HUES6 (cell line): ENCODE results near the gene LCAT.
"Not testable (repeated sequence)": the region's sequence is repeated elsewhere in the genome, so short reads cannot be mapped to it uniquely, and the experiment has no call there.

ENCODE experiments used
- H3K27ac ChIP-seq: 2 replicates; pipeline ENCODE4 v1.7.0; 2013; ENCODE audit warnings: low read depth, mild to moderate bottlenecking, low read length, inconsistent platforms
- H3K27me3 ChIP-seq: 2 replicates; pipeline ENCODE4 v1.6.1; 2013; ENCODE audit warnings: low read length; ENCODE audit not compliant: control insufficient read depth, insufficient read depth
- H3K36me3 ChIP-seq: 2 replicates; pipeline ENCODE4 v1.6.1; 2013; ENCODE audit warnings: low read length; ENCODE audit not compliant: control insufficient read depth, insufficient read depth
- H3K4me1 ChIP-seq: 2 replicates; pipeline ENCODE4 v1.6.1; 2013; ENCODE audit warnings: low read length; ENCODE audit not compliant: control insufficient read depth, insufficient read depth
- H3K4me3 ChIP-seq: 2 replicates; pipeline ENCODE4 v1.5.1; 2013; ENCODE audit warnings: low read depth, low read length
- H3K9ac ChIP-seq: one replicate; pipeline ENCODE4 v1.6.1; 2013; ENCODE audit warnings: mild to moderate bottlenecking, low read length
- H3K9me3 ChIP-seq: 2 replicates; pipeline ENCODE4 v1.6.1; 2013; ENCODE audit warnings: low read depth, low read length; ENCODE audit not compliant: control insufficient read depth, insufficient read depth

Gene LCAT

DNA sequence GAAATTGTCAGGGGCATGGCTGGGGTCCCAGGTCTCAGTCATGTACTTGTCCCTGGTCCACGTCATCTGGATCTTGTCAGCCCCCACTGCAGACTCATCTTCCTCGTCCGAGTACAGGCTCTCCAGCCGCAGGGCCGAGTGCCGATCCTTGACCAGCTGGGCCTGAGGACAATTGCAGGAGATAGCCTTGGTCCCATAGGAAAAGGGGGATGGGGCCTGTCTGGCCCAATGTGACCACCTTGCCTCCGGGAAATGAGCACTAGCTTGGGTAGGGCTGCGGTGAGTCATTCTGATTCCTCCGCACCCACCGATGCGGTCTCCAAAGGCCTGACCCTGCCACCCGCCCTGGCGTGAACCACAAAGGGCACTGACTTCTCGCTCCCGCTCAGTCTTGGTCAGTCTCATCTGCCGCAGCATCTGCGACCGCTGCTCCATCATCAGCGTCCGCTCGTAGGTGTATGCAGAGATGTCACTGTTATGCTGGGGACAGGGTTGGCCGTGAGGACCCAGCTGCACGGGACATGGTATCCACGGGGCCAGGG, 1.5 kb upstream of the LCAT start:
- Histone ChIP-seq H3K4me3 (no peak overlapping the region), H3K9me3 (no peaks in the 10 kb centered on the region), H3K36me3 (peaks cover 88% of the 10 kb centered on the region), H3K9ac (no peak overlapping the region), H3K4me1 (no peaks in the 10 kb centered on the region), H3K27ac (no peak overlapping the region), H3K27me3 (no peaks in the 10 kb centered on the region)

- H3K4me1 ChIP-seq, result no peaks in the 10 kb centered on the region
- no peak overlapping the region for H3K27ac ChIP-seq
- H3K36me3 ChIP-seq, result peaks cover 88% of the 10 kb centered on the region
- no peaks in the 10 kb centered on the region for H3K27me3 ChIP-seq
- no peak overlapping the region for H3K9ac ChIP-seq
- H3K4me3 ChIP-seq, result no peak overlapping the region
- no peaks in the 10 kb centered on the region for H3K9me3 ChIP-seq
Observed at GRCh38 chr16:67944690-67945391, 921 bp upstream of the LCAT start.

DNA sequence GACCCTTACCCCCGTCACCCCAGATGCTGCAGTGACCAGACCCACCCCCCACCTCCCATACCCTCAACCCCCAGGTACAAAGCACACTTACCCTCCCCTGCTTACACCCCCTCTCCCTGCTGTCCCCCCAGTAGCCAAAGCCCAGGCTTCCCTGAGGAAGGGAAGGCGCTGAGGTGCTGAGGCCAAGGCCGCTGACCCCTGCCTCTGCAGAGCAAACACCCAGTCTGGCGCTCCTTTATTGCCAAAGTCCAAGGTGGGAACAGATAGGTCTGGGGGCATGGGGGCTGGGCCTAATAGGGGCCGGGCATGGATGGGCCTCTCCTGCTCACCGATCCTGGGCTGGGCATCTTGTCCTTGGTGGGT, 683 bp downstream of the LCAT start:
- no peak overlapping the region for H3K4me3 ChIP-seq
- no peaks in the 10 kb centered on the region for H3K9me3 ChIP-seq
- H3K4me1 ChIP-seq, result no peaks in the 10 kb centered on the region
- no peak overlapping the region for H3K9ac ChIP-seq
- no peak overlapping the region for H3K27ac ChIP-seq
- no peaks in the 10 kb centered on the region for H3K27me3 ChIP-seq
- peaks cover 77% of the 10 kb centered on the region for H3K36me3 ChIP-seq

DNA sequence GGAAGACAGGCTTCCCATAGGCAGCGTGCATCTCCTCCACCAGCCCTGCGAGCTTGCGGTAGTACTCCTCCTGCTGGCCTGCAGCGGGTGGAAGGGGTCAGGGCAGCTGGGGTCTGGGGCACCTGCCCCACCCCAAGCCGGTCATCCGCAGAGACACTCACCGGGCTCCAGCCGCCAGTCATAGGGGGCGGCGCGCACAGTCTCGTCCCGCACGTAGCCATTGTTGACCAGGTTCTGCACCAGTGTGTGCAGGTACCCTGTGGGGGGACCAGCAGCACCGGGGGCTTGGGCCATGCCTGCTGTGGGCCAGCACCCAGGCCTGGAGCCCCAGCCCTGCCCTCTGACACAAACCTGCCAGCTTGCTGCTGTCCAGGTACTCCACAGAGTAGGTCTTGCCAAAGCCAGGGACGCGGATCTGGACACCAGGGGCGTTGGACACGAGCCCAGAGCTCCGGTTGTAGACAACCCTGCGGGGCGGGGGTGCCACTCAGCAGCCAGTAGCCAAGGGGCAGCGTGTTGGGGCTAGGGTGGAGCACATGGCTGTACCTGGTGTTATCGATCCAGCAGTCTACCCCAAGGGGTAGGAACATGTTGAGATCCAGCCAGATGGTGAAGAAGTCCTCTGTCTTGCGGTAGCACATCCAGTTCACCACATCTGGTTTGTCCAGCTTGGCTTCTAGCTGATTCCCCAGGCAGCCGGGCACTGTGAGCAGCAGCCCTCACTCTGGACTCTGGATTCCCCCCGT, 1.2 kb downstream of the LCAT start:
- Histone ChIP-seq H3K9me3 (no peaks in the 10 kb centered on the region), H3K27me3 (no peaks in the 10 kb centered on the region), H3K4me3 (no peak overlapping the region), H3K27ac (no peak overlapping the region), H3K36me3 (peaks cover 71% of the 10 kb centered on the region), H3K9ac (no peak overlapping the region), H3K4me1 (no peaks in the 10 kb centered on the region)

GRCh38 chr16:67942200-67942509, 1.8 kb downstream of the LCAT start:
- Histone ChIP-seq H3K27me3 (no peaks in the 10 kb centered on the region), H3K4me3 (no peak overlapping the region), H3K36me3 (peaks cover 66% of the 10 kb centered on the region), H3K9ac (no peak overlapping the region), H3K4me1 (peaks cover 1% of the 10 kb centered on the region), H3K27ac (no peak overlapping the region), H3K9me3 (no peaks in the 10 kb centered on the region)

GRCh38 chr16:67941469-67942199, 2.3 kb downstream of the LCAT start:
- H3K36me3 ChIP-seq, result peaks cover 61% of the 10 kb centered on the region
- no peak overlapping the region for H3K27ac ChIP-seq
- H3K4me1 ChIP-seq, result peaks cover 6% of the 10 kb centered on the region
- no peak overlapping the region for H3K4me3 ChIP-seq
- no peaks in the 10 kb centered on the region for H3K9me3 ChIP-seq
- H3K27me3 ChIP-seq, result no peaks in the 10 kb centered on the region
- H3K9ac ChIP-seq, result no peak overlapping the region

DNA sequence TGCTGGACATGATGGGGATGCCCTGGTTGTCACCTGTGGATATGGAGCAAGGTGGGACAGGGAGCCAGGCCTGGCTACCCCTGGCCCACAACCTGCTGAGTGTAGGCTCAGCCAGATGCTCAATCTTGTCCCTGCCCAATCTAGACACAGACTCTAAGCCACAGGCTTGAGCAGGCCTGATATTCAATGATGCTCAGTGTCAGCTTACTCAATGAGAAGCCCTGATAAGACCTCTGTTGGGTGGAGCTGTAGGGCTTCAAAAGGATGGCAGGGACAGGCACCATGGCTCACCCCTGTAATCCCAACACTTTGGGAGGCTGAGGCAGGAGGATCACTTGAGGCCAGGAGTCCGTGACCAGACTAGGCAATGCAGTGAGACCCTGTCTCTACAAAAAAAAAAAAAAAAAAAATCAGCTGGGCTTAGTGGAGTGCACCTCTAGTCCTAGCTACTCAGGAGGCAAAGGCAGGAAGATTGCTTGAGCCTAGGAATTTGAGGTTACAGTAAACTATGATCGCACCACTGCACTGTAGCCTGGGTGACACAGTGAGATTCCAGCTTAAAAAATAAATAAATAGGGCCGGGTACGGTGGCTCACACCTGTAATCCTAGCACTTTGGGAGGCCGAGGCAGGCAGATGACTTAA, 3.4 kb downstream of the LCAT start:
- no peak overlapping the region for H3K9ac ChIP-seq
- H3K36me3 ChIP-seq, result peaks cover 50% of the 10 kb centered on the region
- no peaks in the 10 kb centered on the region for H3K9me3 ChIP-seq
- H3K4me1 ChIP-seq, result peaks cover 6% of the 10 kb centered on the region
- H3K27ac ChIP-seq, result no peak overlapping the region
- H3K4me3 ChIP-seq, result no peak overlapping the region
- no peaks in the 10 kb centered on the region for H3K27me3 ChIP-seq

- Histone ChIP-seq H3K27me3 (no peaks in the 10 kb centered on the region), H3K4me1 (peaks cover 11% of the 10 kb centered on the region), H3K36me3 (peaks cover 42% of the 10 kb centered on the region), H3K4me3 (no peak overlapping the region), H3K9me3 (no peaks in the 10 kb centered on the region), H3K9ac (no peak overlapping the region), H3K27ac (no peak overlapping the region)
Observed at GRCh38 chr16:67939507-67940445, 4.1 kb downstream of the LCAT start.

- peaks cover 26% of the 10 kb centered on the region for H3K36me3 ChIP-seq
- H3K27ac ChIP-seq, H3K27me3 ChIP-seq, H3K9me3 ChIP-seq, H3K4me3 ChIP-seq, H3K9ac ChIP-seq: not testable (repeated sequence)
- H3K4me1 ChIP-seq, result peaks cover 18% of the 10 kb centered on the region
Observed at GRCh38 chr16:67937713-67938112, 6.2 kb downstream of the LCAT start.
